ENCODE measurements around the gene RGS9.
"Not testable (repeated sequence)": the region's sequence is repeated elsewhere in the genome, so short reads cannot be mapped to it uniquely, and the experiment has no call there.

RGS9 gene

DNA sequence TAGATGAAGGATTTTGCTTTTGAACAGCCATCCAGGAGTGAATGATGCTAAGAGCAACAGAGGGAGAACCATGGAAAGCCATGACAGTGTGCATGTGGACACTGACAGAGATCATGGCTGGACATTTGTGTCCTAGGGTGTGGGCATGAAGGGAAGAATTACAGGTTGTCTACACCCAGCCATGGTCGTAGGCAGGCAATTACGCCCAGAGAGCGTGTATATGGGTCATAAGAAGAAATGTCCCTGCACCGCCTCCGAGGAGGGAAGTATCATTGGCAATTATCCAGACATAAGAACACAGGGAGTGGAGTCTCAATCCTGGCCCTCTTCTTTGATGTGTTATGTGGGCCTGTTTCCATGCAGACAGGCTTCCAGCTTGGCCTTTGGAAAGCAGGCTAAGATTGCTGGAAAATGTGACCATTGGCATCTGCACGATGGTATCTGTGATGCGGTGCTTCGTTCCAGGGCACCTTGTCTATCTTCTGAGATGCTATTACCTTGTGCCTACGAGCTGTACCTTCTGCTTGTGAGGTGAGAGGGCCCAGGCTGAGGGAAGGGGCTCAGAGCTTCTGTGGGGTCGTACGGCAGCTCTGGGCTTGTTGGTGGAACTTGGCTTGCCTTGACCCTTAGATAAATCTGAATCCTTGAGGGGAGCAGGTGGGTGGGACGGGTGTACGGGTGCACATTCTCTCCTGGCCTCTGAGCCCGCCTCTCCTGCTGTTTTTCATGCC lies 19.8 kb downstream of the RGS9 start:
- DNase-seq: no peak

GRCh38 chr17:65158041-65158440 lies 20.9 kb downstream of the RGS9 start:
- DNase-seq: peak; percentile 51

DNA sequence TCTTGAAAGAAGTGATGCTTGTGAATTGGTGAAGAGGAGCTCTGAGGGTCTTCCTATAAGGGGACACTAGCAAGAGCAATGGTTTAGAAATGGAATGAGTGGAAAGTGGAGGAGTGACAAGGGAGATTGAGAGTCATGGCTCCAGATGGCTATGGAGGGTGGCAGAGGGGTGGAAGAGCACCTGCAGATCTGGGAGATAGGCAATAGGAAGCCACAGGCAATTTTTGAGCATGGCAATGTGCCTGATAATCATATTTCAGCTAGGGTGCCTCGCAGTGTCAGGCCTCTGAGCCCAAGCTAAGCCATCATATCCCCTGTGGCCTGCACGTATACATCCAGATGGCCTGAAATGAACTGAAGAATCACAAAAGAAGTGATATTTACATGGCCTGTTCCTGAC lies 21.5 kb downstream of the RGS9 start:
- DNase-seq: no peak

DNA sequence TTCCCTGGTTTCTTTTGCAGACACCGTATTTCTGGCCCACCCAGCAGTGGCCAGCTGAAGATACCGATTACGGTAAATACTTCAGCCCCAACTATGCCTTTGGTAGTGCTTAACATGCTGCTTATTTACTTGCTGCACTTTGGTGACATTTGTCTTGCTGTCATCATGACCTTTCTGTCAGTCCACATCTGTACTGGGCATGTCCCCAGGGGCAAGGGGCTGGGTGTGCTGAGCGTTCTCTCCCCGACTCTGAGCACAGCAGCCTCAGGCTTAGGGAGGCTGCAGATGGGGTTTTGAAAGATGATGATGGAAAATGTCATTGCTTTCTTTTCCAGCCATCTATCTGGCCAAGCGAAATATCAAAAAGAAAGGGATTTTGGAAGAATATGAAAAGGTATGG lies 23.3 kb downstream of the RGS9 start:
- no peak for DNase-seq

DNA sequence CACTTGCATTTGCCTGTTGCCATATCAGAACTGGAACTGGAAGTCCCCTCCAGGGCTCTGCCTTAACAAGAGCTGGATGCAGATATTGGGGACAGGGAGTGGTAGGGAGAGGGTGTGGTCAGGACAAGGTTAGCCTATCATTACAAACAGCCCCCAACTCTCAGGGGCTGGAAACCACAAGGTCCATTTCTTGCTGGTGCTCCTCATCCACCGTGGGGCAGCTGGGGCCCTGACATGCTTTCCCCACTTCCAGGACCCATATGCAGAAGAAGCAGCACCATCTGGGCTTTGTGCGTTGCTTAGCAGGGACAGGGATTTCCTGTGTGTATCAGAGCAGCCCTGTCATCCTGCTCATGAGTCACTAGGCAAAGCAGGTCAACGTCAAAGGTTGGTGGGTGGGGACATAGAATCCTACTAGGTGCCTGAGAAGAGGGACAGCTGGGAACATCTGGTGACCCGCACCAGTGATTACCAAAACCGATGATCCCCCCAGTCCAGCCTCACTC lies 26.9 kb downstream of the RGS9 start:
- peak; percentile 55 for DNase-seq

GRCh38 chr17:65166787-65167186 lies 29.6 kb downstream of the RGS9 start:
- no peak for DNase-seq

- DNase-seq: no peak
Observed at GRCh38 chr17:65167566-65167965, 30.4 kb downstream of the RGS9 start.

DNA sequence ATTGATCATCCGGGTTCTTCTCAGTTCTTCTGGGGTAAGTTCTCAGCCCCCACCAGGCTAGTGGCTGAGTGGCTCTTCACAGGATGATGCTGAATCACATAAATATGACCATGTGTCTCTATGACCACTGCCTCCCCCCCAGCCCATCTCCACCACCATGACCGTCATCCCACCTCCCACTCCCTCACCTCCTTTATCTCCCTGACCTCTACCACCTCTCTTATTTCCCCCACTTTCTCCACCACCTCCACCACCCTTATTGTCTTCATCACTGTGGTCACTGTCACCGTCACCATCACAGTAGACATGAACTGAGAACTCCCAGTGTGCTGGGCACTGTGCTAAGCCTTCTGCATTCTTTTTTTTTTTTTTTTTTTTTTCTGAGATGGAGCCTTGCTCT lies 32.5 kb downstream of the RGS9 start:
- DNase-seq: no peak

- no peak for DNase-seq
Observed at GRCh38 chr17:65170839-65171238, 33.7 kb downstream of the RGS9 start.

- no peak for DNase-seq
Observed at GRCh38 chr17:65171752-65172151, 34.6 kb downstream of the RGS9 start.

DNA sequence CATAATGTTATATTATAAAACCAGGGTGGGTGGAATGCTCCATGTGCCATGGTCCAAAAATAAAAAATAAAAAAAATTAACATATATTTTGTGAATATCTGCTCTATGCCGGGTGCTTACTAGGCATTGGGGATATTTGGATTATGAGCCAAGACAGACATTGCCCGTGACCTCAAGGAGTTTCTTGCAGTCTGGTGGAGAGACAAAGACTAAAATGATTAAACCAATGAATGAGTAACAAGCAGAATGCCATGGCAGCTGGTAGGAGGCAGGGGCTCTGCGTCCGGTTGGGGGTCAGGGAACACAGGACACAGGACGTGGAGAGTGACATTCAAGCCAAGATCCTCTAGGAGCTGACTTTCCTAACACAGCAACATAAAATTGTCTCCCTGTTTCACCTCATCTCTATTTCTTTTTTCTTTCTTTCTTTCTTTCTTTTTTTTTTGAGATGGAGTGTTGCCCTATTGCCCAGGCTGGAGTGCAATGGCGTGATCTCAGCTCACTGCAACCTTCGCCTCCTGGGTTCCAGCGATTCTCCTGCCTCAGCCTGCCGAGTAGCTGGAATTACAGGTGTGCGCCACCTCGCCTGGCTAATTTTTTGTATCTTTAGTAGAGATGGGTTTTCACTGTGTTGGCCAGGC lies 35.4 kb downstream of the RGS9 start:
- DNase-seq: no peak

DNA sequence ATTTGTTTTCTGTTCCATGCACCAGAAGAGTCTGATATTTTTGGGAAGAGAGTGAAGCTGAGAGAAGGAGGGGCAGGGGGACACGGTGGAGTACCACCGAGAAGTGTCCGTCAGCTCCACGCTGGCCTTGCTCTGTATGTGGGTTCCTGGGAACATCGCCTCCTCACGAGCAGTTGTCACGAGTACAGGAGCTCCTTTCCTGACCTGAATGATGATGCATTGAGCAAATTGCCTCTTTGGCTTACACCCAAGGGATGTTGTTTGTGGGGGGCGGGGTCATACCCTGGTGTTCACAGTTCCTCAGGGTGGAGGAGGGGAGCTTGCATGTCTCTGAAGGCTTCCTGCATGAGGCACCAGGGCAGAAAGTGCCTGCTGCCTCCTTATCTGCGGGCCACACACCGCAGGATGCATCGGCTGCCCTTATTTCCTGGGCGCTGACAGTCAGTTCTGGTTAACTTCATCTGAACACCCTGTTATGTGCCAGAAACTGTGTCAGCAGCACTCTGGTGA lies 36.2 kb downstream of the RGS9 start:
- peak; percentile 57 for DNase-seq

DNA sequence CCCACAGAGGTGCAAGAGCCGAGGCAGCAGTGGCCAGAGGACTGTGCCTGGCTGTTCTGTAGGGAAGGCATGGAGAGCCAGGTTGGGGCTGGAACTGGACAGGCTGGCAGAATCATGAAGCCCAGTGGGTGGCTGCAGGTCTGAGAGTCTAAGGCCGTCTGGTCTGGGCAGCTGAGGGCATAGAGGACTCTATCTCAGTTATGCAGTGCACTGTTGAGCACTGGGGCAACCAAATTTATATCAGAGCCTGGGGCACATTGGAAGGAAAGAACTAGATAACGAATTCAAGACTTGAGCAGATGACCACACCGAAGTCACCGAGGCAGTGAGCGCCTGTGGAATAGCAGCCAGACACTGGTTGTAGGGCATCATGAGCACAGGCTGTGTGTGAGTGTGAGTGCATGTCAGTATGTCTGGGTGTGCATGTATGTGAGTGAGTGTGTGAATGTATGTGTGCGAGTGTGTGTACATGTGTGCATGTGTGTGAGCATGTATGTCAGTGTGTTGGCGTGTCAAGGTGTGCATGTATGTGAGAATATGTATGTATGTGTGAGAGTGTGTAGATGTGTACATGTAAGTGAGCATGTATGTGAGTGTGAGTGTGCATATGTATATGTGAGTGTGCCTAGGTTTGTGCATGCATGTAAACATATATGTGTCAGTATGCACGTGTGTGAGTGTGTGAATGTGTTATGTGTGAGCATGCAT lies 37.0 kb downstream of the RGS9 start:
- no peak for DNase-seq

- DNase-seq: no peak
Observed at GRCh38 chr17:65174974-65175373, 37.8 kb downstream of the RGS9 start.

DNA sequence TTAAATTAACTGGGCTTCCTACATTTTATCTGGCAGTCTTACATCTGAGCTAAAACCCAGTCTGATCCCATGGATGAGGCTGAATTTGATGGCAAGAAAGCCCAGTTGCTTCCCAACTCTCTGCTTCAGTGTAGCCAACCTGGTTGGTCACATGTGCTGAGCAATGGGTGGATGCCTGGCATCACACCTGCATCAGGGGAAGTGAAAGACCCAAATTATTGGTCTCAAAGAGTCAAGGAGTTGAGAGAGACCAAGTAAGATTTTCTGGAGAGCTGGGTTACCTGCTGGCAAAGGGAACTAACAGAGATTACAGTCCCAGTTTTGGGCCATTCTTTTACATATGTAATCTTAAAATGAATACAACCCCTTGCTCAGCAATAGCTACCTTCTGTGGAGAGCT lies 38.8 kb downstream of the RGS9 start:
- DNase-seq: no peak

GRCh38 chr17:65176646-65177409 lies 39.7 kb downstream of the RGS9 start:
- DNase-seq: no peak

DNA sequence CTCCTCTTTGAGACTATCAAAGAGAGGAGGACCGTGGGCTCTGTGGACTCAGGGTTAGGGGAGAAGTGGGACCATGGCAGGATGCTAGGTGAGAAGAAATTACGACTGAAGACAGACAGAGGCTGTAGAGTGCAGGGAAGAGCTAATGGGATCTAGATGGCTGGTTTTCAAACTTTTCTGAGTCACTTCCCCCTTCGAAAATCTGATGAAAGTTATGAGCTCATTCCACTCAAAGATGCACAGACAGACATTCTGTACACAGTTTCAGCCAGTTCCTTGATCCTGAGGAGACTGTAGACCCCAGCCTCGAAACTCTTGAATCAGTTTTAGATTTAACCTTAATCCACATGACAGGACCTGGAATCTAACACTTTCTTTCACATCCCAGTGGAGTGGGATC lies 40.7 kb downstream of the RGS9 start:
- peak; percentile 77 for DNase-seq

GRCh38 chr17:65180276-65180675 lies 43.1 kb downstream of the RGS9 start:
- DNase-seq: not testable (repeated sequence)

DNA sequence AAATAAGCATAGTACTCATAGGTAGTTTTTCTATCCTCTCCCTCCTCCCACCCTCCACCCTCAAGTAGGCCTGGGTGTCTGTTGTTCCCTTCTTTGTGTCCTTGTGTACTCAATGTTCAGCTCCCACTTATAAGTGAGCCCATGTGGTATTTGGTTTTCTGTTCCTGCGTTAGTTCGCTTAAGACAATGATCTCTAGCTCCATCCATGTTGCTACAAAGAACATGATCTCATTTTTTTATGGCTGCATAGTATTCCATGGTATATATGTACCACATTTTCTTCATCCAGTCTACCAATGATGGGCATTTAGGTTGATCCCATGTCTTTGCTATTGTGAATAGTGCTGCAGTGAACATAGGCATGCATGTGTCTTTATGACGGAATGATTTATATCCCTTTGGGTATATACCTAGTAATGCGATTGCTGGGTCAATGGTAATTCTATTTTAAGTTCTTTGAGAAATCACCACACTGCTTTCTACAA lies 43.6 kb downstream of the RGS9 start:
- not testable (repeated sequence) for DNase-seq

DNA sequence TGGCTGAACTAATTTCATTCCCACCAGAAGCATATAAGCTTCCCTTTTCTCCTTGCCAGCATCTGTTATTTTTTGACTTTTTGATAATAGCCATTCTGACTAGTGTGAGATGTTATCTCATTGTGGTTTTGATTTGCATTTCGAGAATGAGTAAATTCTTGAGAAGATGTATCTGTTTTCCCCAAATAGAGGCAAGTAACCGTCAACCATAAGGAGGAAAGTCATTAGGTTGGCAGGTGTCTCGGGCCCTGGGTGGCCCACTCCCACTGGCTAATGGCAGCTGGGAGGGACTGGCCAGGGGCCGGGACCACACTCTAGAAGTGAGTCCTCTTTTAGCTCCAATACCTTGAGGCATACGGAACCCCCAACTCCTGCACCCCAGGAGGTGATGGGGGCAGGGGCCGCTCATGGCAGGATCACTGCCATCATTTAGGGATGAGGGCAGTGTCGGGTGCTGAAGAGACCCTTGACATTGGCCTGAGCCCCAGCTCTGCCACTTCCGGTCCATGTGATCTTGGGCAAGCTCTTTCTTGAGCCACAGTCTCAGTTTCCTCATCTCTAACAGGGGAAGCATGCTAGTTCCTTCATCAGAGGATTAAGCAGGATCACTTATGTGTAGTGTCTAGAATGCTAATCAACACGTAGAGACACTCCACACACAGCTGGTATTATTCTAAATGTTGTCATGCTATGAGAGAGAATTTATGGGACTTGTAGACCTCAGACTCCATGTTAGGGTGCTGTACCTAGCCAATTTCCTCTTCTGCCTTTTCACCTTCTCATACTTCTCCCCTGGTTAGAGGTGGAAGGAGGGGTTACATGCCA lies 44.3 kb downstream of the RGS9 start:
- DNase-seq: no peak

GRCh38 chr17:65182233-65182632 lies 45.1 kb downstream of the RGS9 start:
- no peak for DNase-seq

DNA sequence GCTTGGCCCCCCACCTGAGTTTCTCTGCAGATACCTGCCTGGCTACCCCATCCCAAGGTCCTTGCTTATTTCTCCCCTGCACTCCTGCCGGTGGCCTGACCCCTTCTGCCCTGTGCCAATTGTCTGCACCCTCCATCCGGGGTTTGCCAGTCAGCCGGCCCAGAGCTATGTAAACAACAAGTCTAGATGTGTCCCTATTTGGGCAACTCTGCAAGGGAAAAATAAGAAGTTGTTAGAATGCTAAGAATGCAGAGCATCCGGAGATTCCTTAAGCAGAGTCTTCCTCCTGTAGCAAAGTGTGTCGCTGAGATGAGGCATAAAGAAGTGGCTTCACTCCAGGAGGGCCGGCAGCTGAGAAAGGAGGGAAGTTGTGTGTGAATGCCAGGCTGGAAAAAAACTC lies 46.6 kb downstream of the RGS9 start:
- peak; percentile 97 for DNase-seq

All from fibroblast of skin of back (primary cell).